HG02884 (cell line): ENCODE results near the gene PHACTR4.
"Not testable (repeated sequence)": the region's sequence is repeated elsewhere in the genome, so short reads cannot be mapped to it uniquely, and the experiment has no call there.

Experiments used
- ATAC-seq: cut with Tn5 transposase; IDR thresholded peaks from one replicate; pipeline ENCODE4 v1.9.1; 2021; ENCODE audit warnings: mild to moderate bottlenecking, moderate library complexity; ENCODE audit not compliant: unreplicated experiment

PHACTR4 gene

GRCh38 chr1:28519946-28520725, 150.6 kb downstream of the PHACTR4 start:
- ATAC-seq, result no peak

- not testable (repeated sequence) for ATAC-seq
Observed at GRCh38 chr1:28520796-28521195, 151.3 kb downstream of the PHACTR4 start.

GRCh38 chr1:28521502-28522164, 152.1 kb downstream of the PHACTR4 start:
- no peak for ATAC-seq

- not testable (repeated sequence) for ATAC-seq
Observed at GRCh38 chr1:28522537-28522936, 153.0 kb downstream of the PHACTR4 start.

- not testable (repeated sequence) for ATAC-seq
Observed at GRCh38 chr1:28525002-28525642, 155.6 kb downstream of the PHACTR4 start.

GRCh38 chr1:28526886-28527285, 157.3 kb downstream of the PHACTR4 start:
- no peak for ATAC-seq

GRCh38 chr1:28530456-28530855, 160.9 kb downstream of the PHACTR4 start:
- no peak for ATAC-seq

GRCh38 chr1:28534671-28535070, 165.1 kb downstream of the PHACTR4 start:
- no peak for ATAC-seq

GRCh38 chr1:28535180-28535579, 165.6 kb downstream of the PHACTR4 start:
- ATAC-seq, result no peak

- no peak for ATAC-seq
Observed at GRCh38 chr1:28537457-28538199, 168.1 kb downstream of the PHACTR4 start.

GRCh38 chr1:28538286-28538685, 168.7 kb downstream of the PHACTR4 start:
- ATAC-seq, result no peak

- ATAC-seq, result no peak
Observed at GRCh38 chr1:28540651-28541050, 171.1 kb downstream of the PHACTR4 start.

GRCh38 chr1:28541414-28542015, 172.0 kb downstream of the PHACTR4 start:
- ATAC-seq, result not testable (repeated sequence)

- no peak for ATAC-seq
Observed at GRCh38 chr1:28545246-28545628, 175.7 kb downstream of the PHACTR4 start.

- ATAC-seq, result no peak
Observed at GRCh38 chr1:28548318-28548717, 178.8 kb downstream of the PHACTR4 start.
